OCI-LY3 (cell line): Measurements from ENCODE around the gene MAPKAP1.

Experiments
- H2AFZ ChIP-seq: fragments of 200-600, 300-600 bp; shearing (Covaris generic); 2 replicates; pipeline ENCODE4 v1.6.0; 2014; ENCODE audit warnings: antibody characterized with exemption, low read depth, low read length
- H3K27ac ChIP-seq: fragments of 200-600, 300-600 bp; sonication (generic); 2 replicates; pipeline ENCODE4 v1.5.1; 2014; ENCODE audit warnings: mild to moderate bottlenecking, low read length, moderate library complexity, mixed read lengths
- H3K27me3 ChIP-seq: fragments of 200-600, 300-600 bp; sonication (generic); 2 replicates; pipeline ENCODE4 v1.6.1; 2014; ENCODE audit warnings: low read depth, low read length, mixed read lengths
- H3K36me3 ChIP-seq: fragments of 200-600, 300-600 bp; sonication (generic); replicated peaks from 2 replicates; pipeline ENCODE3; 2014; ENCODE audit warnings: low read depth, low read length, mixed read lengths
- H3K4me1 ChIP-seq: fragments of 300-600, 200-600 bp; sonication (generic); 2 replicates; pipeline ENCODE4 v1.6.1; 2014; ENCODE audit warnings: low read length, mixed read lengths
- H3K4me2 ChIP-seq: fragments of 200-600, 300-600 bp; sonication (generic); 2 replicates; pipeline ENCODE4 v1.6.1; 2014; ENCODE audit warnings: low read length, mixed read lengths
- H3K4me3 ChIP-seq: fragments of 300-600, 200-600 bp; sonication (generic); 2 replicates; pipeline ENCODE4 v1.5.1; 2014; ENCODE audit warnings: antibody characterized with exemption, mild to moderate bottlenecking, low read length, moderate library complexity
- H3K79me2 ChIP-seq: fragments of 300-600, 200-600 bp; shearing (Covaris generic); 2 replicates; pipeline ENCODE4 v1.6.1; 2014; ENCODE audit warnings: mild to moderate bottlenecking, low read length, mixed read lengths
- H3K9ac ChIP-seq: fragments of 300-600, 200-600 bp; shearing (Covaris generic); 2 replicates; pipeline ENCODE4 v1.6.0; 2014; ENCODE audit warnings: mild to moderate bottlenecking, low read length, moderate library complexity
- H3K9me3 ChIP-seq: fragments of 200-600, 300-600 bp; shearing (Covaris generic); 2 replicates; pipeline ENCODE4 v1.6.1; 2014; ENCODE audit warnings: low read length, mixed read lengths; ENCODE audit not compliant: insufficient read depth
- H4K20me1 ChIP-seq: fragments of 200-600, 300-600 bp; sonication (generic); 2 replicates; pipeline ENCODE4 v1.6.1; 2016; ENCODE audit warnings: low read length, mixed read lengths; ENCODE audit not compliant: insufficient read depth
- EZH2phosphoT487 ChIP-seq: fragments of 200-600 bp; shearing (Covaris generic); IDR thresholded peaks from 2 replicates; pipeline ENCODE4 v1.6.1; 2018; ENCODE audit warnings: antibody characterized with exemption, mixed run types, low read depth
- TF ChIP-seq, protein P1 (sequence below): fragments of 200-600, 300-600 bp; sonication (generic); IDR thresholded peaks from 2 replicates; pipeline ENCODE4 v1.5.1; 2014; ENCODE audit warnings: antibody characterized with exemption, low read length, low read depth

The MAPKAP1 gene

DNA sequence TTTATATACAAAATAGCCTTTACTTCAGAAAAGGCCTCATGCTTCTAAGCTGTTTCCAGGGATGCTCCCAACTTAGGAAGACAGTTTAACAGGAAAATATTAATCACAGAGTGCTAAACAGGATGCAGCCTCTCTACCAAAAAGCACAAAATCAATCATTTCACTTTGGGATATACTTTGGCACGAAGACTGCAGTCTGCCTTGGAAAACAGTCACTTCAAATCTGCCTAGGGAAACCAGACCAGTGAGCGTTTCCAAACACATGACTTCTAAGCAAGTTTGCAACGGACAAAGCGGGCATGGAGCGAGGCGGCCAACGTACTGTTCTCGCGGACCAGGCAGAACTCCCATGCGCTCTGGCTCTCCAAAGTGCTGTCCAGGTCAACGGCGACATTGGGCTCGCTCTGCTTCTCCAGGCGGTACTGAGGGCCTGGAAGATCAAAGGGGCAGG is 201.0 kb downstream of the MAPKAP1 start:
- H3K27me3 ChIP-seq, result no peaks in the 10 kb centered on the region
- H4K20me1 ChIP-seq, result no peaks in the 10 kb centered on the region; the same call in 1 of the 2 replicates
- TF ChIP-seq EZH2phosphoT487, result no peak
- H3K79me2 ChIP-seq, result no peaks in the 10 kb centered on the region
- no peak overlapping the region for H3K4me3 ChIP-seq
- H3K36me3 ChIP-seq, result no peaks in the 10 kb centered on the region
- no peaks in the 10 kb centered on the region for H3K4me1 ChIP-seq
- no peak overlapping the region for H3K9ac ChIP-seq
- H3K4me2 ChIP-seq, result no peak overlapping the region
- H2AFZ ChIP-seq, result no peak overlapping the region
- no peaks in the 10 kb centered on the region for H3K9me3 ChIP-seq
- no peak overlapping the region for H3K27ac ChIP-seq

DNA sequence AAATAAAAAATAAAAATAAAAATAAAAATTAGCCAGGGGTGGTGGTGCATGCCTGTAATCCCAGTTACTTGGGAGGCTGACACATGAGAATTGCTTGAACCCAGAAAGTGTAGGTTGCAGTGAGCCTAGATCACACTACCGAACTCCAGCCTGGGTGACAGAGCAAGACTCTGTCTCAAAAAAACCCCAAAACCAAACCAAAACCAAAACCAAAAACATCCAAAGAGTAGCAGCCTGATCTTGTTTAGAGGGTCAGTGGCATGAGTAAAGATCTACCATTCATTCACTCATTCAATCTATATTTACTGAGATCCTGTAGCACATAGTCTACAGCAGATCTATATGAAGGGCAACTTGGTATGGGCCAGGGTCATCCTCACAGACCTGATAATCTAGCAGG is 202.4 kb downstream of the MAPKAP1 start:
- Histone ChIP-seq H3K9me3 (no peaks in the 10 kb centered on the region), H3K27me3 (no peaks in the 10 kb centered on the region), H3K4me1 (no peaks in the 10 kb centered on the region), H3K79me2 (no peaks in the 10 kb centered on the region), H3K36me3 (no peaks in the 10 kb centered on the region), H4K20me1 (no peaks in the 10 kb centered on the region), H3K4me3 (no peak overlapping the region), H3K4me2 (no peak overlapping the region), H3K9ac (no peak overlapping the region), H2AFZ (no peak overlapping the region), H3K27ac (no peak overlapping the region)
- TF ChIP-seq EZH2phosphoT487, result no peak
- TF ChIP-seq, protein P1, sequence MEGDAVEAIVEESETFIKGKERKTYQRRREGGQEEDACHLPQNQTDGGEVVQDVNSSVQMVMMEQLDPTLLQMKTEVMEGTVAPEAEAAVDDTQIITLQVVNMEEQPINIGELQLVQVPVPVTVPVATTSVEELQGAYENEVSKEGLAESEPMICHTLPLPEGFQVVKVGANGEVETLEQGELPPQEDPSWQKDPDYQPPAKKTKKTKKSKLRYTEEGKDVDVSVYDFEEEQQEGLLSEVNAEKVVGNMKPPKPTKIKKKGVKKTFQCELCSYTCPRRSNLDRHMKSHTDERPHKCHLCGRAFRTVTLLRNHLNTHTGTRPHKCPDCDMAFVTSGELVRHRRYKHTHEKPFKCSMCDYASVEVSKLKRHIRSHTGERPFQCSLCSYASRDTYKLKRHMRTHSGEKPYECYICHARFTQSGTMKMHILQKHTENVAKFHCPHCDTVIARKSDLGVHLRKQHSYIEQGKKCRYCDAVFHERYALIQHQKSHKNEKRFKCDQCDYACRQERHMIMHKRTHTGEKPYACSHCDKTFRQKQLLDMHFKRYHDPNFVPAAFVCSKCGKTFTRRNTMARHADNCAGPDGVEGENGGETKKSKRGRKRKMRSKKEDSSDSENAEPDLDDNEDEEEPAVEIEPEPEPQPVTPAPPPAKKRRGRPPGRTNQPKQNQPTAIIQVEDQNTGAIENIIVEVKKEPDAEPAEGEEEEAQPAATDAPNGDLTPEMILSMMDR, result no peak

DNA sequence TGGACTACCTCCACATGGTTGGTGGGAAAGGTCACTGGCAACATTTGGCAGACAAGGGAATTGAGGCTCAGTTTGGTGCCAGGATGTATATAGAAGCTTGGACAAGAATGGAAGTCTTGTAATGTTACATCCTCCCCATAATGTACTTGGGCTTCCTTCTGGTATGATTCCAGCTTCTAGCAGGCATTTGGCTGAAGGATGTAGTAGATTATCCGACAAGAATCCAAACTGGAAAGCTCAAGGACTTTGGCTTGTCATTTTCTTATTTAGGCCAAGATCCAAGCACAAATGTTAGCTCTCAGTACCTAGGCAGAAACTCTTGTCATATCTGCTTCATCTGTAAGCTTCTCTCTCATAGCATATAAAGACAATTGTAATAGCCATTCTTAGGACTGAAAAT is 209.1 kb downstream of the MAPKAP1 start:
- Histone ChIP-seq H3K9me3 (no peaks in the 10 kb centered on the region), H3K9ac (no peak overlapping the region)
- TF ChIP-seq, protein P1, result no peak
- TF ChIP-seq EZH2phosphoT487, result no peak

DNA sequence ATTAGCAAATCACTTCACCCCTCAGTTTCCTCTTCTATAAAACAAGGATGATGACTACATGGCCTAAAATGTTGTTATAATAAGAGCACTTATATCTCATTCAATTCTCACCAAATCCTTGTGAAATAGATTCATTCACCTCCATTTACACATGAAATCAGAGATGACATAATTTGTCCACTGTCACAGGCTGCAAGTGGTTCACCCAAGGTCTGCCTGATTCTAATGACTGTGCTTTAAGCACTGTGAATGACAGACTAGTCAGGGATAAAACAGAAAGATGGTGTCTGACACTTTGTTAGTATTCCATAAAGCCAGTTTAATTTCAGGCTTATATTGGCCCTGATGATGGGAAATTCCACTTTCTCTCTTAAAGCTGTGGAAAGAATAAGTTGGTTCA is 209.5 kb downstream of the MAPKAP1 start:
- no peak overlapping the region for H3K9ac ChIP-seq
- H3K27me3 ChIP-seq, result no peaks in the 10 kb centered on the region
- H4K20me1 ChIP-seq, result 0 out of 2 replicates have a peak, but pooled peaks cover 5% of the 10 kb centered on the region
- no peak overlapping the region for H2AFZ ChIP-seq
- no peaks in the 10 kb centered on the region for H3K36me3 ChIP-seq
- no peak overlapping the region for H3K4me2 ChIP-seq
- no peak overlapping the region for H3K4me3 ChIP-seq
- no peaks in the 10 kb centered on the region for H3K9me3 ChIP-seq
- H3K4me1 ChIP-seq, result peaks cover 15% of the 10 kb centered on the region
- TF ChIP-seq EZH2phosphoT487, result no peak
- TF ChIP-seq, protein P1, result no peak
- no peak overlapping the region for H3K27ac ChIP-seq
- H3K79me2 ChIP-seq, result no peaks in the 10 kb centered on the region

More for the DNA sequence above, 209.1 kb downstream of the MAPKAP1 start:
- peaks cover 15% of the 10 kb centered on the region for H3K4me1 ChIP-seq
- no peaks in the 10 kb centered on the region for H3K27me3 ChIP-seq
- no peak overlapping the region for H3K4me2 ChIP-seq
- H3K79me2 ChIP-seq, result no peaks in the 10 kb centered on the region
- no peak overlapping the region for H3K4me3 ChIP-seq
- no peaks in the 10 kb centered on the region for H3K36me3 ChIP-seq
- H4K20me1 ChIP-seq, result 0 out of 2 replicates have a peak, but pooled peaks cover 5% of the 10 kb centered on the region
- no peak overlapping the region for H2AFZ ChIP-seq
- H3K27ac ChIP-seq, result no peak overlapping the region
